RWPE1 (cell line): Measurements from ENCODE around the gene MARF1.
A peak's percentile ranks its signal among the peaks of the same experiment; 100 is the strongest.
"Not testable (repeated sequence)": the region's sequence is repeated elsewhere in the genome, so short reads cannot be mapped to it uniquely, and the experiment has no call there.

ENCODE experiments used
- CTCF ChIA-PET: fragments of 350-600 bp; sonication (Branson Sonifier 250); formaldehyde crosslinking; extraction: SDS; loops from one replicate; lab custom pipeline; 2021; lab: Yijun Ruan, JAX
- POLR2A ChIA-PET: fragments of 400-600 bp; formaldehyde crosslinking; extraction: SDS; loops from one replicate; lab custom pipeline; 2020; ENCODE audit warnings: antibody characterized with exemption; ENCODE audit not compliant: low non-redundant PET; lab: Yijun Ruan, JAX
- DNase-seq: peaks from one replicate; pipeline ENCODE4 v3.0.0; 2012; ENCODE audit warnings: low spot score
- H3K27ac ChIP-seq: fragments of 450-650 bp; 2 replicates; pipeline ENCODE4 v1.5.1; 2017
- TF ChIP-seq, protein P1 (sequence below): fragments of 450-650 bp; conservative IDR thresholded peaks from 2 replicates; pipeline ENCODE4 v1.5.1; 2017; ENCODE audit warnings: low read depth, mild to moderate bottlenecking

Gene MARF1, protein sequence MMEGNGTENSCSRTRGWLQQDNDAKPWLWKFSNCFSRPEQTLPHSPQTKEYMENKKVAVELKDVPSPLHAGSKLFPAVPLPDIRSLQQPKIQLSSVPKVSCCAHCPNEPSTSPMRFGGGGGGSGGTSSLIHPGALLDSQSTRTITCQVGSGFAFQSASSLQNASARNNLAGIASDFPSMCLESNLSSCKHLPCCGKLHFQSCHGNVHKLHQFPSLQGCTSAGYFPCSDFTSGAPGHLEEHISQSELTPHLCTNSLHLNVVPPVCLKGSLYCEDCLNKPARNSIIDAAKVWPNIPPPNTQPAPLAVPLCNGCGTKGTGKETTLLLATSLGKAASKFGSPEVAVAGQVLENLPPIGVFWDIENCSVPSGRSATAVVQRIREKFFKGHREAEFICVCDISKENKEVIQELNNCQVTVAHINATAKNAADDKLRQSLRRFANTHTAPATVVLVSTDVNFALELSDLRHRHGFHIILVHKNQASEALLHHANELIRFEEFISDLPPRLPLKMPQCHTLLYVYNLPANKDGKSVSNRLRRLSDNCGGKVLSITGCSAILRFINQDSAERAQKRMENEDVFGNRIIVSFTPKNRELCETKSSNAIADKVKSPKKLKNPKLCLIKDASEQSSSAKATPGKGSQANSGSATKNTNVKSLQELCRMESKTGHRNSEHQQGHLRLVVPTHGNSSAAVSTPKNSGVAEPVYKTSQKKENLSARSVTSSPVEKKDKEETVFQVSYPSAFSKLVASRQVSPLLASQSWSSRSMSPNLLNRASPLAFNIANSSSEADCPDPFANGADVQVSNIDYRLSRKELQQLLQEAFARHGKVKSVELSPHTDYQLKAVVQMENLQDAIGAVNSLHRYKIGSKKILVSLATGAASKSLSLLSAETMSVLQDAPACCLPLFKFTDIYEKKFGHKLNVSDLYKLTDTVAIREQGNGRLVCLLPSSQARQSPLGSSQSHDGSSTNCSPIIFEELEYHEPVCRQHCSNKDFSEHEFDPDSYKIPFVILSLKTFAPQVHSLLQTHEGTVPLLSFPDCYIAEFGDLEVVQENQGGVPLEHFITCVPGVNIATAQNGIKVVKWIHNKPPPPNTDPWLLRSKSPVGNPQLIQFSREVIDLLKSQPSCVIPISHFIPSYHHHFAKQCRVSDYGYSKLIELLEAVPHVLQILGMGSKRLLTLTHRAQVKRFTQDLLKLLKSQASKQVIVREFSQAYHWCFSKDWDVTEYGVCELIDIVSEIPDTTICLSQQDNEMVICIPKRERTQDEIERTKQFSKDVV (N-terminal part only)

GRCh38 chr16:15643048-15643945 is at the start of gene MARF1:
Gene MARF1, minus strand, starts transcription at chr16:15643154. Its CDS starts 3,921 bp downstream, at chr16:15639233.
- peak; percentile 87 for DNase-seq
- TF ChIP-seq, protein P1, sequence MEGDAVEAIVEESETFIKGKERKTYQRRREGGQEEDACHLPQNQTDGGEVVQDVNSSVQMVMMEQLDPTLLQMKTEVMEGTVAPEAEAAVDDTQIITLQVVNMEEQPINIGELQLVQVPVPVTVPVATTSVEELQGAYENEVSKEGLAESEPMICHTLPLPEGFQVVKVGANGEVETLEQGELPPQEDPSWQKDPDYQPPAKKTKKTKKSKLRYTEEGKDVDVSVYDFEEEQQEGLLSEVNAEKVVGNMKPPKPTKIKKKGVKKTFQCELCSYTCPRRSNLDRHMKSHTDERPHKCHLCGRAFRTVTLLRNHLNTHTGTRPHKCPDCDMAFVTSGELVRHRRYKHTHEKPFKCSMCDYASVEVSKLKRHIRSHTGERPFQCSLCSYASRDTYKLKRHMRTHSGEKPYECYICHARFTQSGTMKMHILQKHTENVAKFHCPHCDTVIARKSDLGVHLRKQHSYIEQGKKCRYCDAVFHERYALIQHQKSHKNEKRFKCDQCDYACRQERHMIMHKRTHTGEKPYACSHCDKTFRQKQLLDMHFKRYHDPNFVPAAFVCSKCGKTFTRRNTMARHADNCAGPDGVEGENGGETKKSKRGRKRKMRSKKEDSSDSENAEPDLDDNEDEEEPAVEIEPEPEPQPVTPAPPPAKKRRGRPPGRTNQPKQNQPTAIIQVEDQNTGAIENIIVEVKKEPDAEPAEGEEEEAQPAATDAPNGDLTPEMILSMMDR = peak; percentile 45
- ChIA-PET CTCF (interaction anchor here (0.6 to 1.0 kb wide), 7 partner anchors 29 to 53 kb away, joined by 3 to 6 read pairs (median 3); no protein-coding TSS in a partner anchor), POLR2A (interaction anchor here (0.6 to 1.0 kb wide), 2 partner anchors 28 to 570 kb away, joined by 3 to 4 read pairs; no protein-coding TSS in a partner anchor)
- H3K27ac ChIP-seq = peak within 1 kb of the TSS; percentile 98

GRCh38 chr16:15692508-15692907 is 49.6 kb upstream of the MARF1 start:
- CTCF ChIA-PET = interaction anchor here (1.0 kb wide), 1 partner anchor 9 kb away, joined by 8 read pairs; no protein-coding TSS in a partner anchor
- H3K27ac ChIP-seq = peak overlapping the region; percentile 3; the same call in 1 of the 2 replicates
- POLR2A ChIA-PET, DNase-seq: not testable (repeated sequence)

DNA sequence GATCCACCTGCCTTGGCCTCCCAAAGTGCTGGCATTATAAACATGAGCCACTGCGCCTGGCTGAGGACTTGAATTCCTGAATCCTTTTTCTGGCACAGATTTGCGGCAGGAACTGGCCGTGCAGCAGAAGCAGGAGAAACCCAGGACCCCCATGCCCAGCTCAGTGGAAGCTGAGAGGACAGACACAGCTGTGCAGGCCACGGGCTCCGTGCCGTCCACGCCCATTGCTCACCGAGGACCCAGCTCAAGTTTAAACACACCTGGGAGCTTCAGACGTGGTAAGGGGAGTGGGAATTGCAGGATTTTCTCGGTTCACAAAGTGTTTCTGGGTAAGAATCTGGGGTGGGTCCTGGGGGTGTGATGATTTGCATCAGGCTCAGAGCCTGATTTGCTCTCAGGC is 48.1 kb upstream of the MARF1 start:
- ChIA-PET POLR2A (interaction anchor here (0.7 kb wide), 1 partner anchor 126 kb away, joined by 3 read pairs; no protein-coding TSS in a partner anchor), CTCF (no interaction called here)
- DNase-seq = no peak
- TF ChIP-seq, protein P1 = no peak
- peak overlapping the region; percentile 5; the same call in 1 of the 2 replicates for H3K27ac ChIP-seq

DNA sequence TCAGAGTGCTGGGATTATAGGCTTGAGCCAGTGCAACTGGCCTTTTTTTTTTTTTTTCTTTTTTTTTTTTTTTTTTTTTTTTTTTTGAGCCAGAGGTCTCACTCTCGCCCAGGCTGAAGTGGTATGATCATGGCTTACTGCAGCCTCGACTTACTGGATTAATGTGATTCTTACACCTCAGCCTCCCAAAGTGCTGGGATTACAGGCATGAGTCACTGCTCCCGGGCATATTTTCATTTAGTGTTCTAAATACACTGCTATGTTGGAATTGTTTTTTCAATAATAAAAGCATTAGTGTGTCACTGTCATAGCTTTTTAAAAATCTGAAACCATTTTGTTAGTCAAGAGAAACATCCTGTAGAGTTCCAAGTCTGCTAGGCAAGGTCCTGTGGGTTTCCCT is 47.3 kb upstream of the MARF1 start:
- TF ChIP-seq, protein P1 = no peak
- no peak overlapping the region for H3K27ac ChIP-seq
- no peak for DNase-seq
- POLR2A ChIA-PET = interaction anchor here (0.6 kb wide), 1 partner anchor 18 kb away, joined by 4 read pairs; no protein-coding TSS in a partner anchor
- CTCF ChIA-PET = interaction anchor here (0.6 kb wide), 1 partner anchor 139 kb away, joined by 6 read pairs; no protein-coding TSS in a partner anchor

DNA sequence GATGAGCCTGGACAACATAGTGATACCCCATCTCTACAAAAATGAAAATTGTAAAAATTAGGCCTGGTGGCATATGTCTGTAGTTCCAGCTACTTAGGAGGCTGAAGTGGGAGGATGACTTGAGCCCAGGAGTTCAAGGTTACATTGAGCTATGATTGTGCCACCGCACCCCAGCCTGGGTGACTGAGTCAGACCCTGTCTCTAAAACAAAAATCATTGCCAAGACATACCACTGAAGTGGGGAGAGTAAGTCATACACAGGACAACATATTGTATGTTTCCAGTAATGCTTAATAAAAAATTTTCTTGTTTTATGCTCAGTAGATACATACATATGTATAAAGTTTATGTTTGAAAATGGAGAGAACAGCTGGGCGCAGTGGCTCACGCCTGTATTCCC is 46.3 kb upstream of the MARF1 start:
- TF ChIP-seq, protein P1 = no peak
- H3K27ac ChIP-seq = no peak overlapping the region
- DNase-seq = no peak
- ChIA-PET CTCF (interaction anchor here (0.5 to 0.7 kb wide), 2 partner anchors 10 to 286 kb away, joined by 4 to 5 read pairs; no protein-coding TSS in a partner anchor), POLR2A (no interaction called here)
